ENCODE measurements around the gene ZZZ3.

ZZZ3 gene

DNA sequence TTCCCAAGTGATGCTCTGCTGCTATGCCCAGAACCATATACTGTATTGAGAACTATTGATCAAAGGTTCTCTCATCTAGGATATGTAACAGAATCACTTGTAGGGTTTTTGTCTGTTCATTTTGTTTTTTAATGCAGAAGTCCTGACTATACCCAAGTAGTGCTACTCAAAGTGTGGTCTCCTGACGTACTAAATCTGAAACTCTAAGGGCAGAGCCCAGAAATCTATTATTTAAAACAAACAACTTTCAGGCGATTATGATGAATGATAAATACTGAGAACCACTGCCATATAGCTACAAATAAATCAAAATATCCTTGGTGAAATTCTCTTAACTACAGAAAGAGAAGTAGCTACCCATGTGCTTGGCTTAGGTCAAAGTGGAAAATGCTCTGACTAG is 10.1 kb downstream of the ZZZ3 start:
- 89 to 93% methylated on average over 1 to 2 of the region's 2 CpGs for WGBS, 2 experiments
- no peak overlapping the region for H3K4me3 ChIP-seq (ENCODE audit: insufficient read depth, low read depth, low read length)
- H3K4me1 ChIP-seq (ENCODE audit: control insufficient read depth, insufficient read depth, low read length) = no peaks in the 10 kb centered on the region
- H3K9me3 ChIP-seq (ENCODE audit: control insufficient read depth, low read length) = no peaks in the 10 kb centered on the region
- H3K27ac ChIP-seq (ENCODE audit: insufficient read depth, low read depth, low read length, poor library complexity, severe bottlenecking) = no peak overlapping the region
- no peaks in the 10 kb centered on the region for H3K27me3 ChIP-seq (ENCODE audit: control insufficient read depth, insufficient read depth, low read length, poor library complexity, severe bottlenecking)
- no peaks in the 10 kb centered on the region for H3K36me3 ChIP-seq (ENCODE audit: control insufficient read depth, insufficient read depth, low read length)

DNA sequence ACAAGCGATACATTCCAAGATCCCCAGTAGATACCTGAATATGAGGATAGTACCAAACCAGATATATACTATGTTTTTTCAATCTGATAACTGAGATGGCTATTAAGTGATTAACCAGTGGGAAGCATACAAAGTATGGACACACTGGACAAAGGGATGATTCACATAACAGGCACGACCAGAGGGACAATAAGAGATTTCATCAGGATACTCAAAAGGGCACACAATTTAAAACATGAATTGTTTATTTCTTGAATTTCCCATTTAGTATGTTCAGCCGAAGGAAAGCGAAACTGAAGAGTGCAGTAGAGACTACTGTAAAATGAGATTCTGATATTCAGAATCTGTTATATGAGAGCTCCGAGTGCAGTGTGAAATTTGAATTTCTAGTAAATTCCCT is 10.6 kb downstream of the ZZZ3 start:
- H3K4me3 ChIP-seq (ENCODE audit: insufficient read depth, low read depth, low read length) = no peak overlapping the region
- no peaks in the 10 kb centered on the region for H3K4me1 ChIP-seq (ENCODE audit: control insufficient read depth, insufficient read depth, low read length)
- 93 to 96% methylated on average over 4 to 5 of the region's 5 CpGs for WGBS, 2 experiments
- no peaks in the 10 kb centered on the region for H3K9me3 ChIP-seq (ENCODE audit: control insufficient read depth, low read length)
- no peak overlapping the region for H3K27ac ChIP-seq (ENCODE audit: insufficient read depth, low read depth, low read length, poor library complexity, severe bottlenecking)
- no peaks in the 10 kb centered on the region for H3K27me3 ChIP-seq (ENCODE audit: control insufficient read depth, insufficient read depth, low read length, poor library complexity, severe bottlenecking)
- no peaks in the 10 kb centered on the region for H3K36me3 ChIP-seq (ENCODE audit: control insufficient read depth, insufficient read depth, low read length)

DNA sequence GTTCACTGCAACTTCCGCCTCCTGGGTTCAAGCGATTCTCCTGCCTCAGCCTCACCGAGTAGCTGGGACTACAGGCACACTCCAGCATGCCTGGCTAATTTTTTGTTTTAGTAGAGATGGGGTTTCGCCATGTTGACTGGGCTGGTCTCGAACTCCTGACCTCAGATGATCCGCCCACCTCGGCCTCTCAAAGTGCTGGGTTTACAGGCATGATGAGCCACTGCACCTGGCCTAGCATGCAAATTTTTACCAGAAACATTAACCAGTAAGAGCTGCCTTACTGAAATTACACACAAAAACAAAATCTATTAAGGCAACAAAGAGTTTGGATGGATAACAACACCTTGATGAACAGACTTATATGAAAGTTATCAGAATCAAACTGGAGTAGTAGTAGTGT is 12.1 kb downstream of the ZZZ3 start:
- no peak overlapping the region for H3K27ac ChIP-seq (ENCODE audit: insufficient read depth, low read depth, low read length, poor library complexity, severe bottlenecking)

DNA sequence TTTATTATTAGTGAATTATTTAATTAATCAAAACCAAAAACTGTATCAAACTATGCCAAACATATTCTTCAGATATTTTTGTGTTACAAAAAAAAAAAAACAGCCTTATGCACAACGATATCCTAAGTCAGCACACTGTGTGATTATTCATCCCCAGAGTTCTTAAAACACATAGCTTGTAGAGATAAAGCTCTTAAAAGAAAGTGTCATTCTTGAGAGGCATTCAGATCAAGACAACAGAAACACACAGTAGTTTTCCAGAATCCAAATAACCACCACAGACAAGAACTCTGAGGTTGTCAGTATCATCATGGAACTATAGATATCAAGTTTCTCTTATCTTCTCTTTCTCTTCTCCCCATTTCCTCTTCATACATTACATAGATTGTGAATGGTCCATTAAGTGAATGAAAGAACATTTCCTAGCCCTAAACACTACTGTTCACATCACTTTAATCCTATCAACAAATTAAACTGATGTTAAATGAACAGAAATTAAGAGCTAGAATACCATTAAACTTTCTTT is 13.5 kb downstream of the ZZZ3 start:
- Histone ChIP-seq H3K4me1 (ENCODE audit: control insufficient read depth, insufficient read depth, low read length) (no peaks in the 10 kb centered on the region), H3K27me3 (ENCODE audit: control insufficient read depth, insufficient read depth, low read length, poor library complexity, severe bottlenecking) (no peaks in the 10 kb centered on the region), H3K9me3 (ENCODE audit: control insufficient read depth, low read length) (no peaks in the 10 kb centered on the region), H3K4me3 (ENCODE audit: insufficient read depth, low read depth, low read length) (no peak overlapping the region), H3K27ac (ENCODE audit: insufficient read depth, low read depth, low read length, poor library complexity, severe bottlenecking) (no peak overlapping the region), H3K36me3 (ENCODE audit: control insufficient read depth, insufficient read depth, low read length) (no peaks in the 10 kb centered on the region)
- 77 to 89% methylated on average over 1 of the region's 1 CpG for WGBS, 2 experiments

More for the DNA sequence above, 12.1 kb downstream of the ZZZ3 start:
- no peak overlapping the region for H3K4me3 ChIP-seq (ENCODE audit: insufficient read depth, low read depth, low read length)
- H3K27me3 ChIP-seq (ENCODE audit: control insufficient read depth, insufficient read depth, low read length, poor library complexity, severe bottlenecking) = no peaks in the 10 kb centered on the region
- no peaks in the 10 kb centered on the region for H3K9me3 ChIP-seq (ENCODE audit: control insufficient read depth, low read length)
- no peaks in the 10 kb centered on the region for H3K36me3 ChIP-seq (ENCODE audit: control insufficient read depth, insufficient read depth, low read length)
- H3K4me1 ChIP-seq (ENCODE audit: control insufficient read depth, insufficient read depth, low read length) = no peaks in the 10 kb centered on the region
- 95% methylated on average over 7 of the region's 7 CpGs for WGBS, 2 experiments

DNA sequence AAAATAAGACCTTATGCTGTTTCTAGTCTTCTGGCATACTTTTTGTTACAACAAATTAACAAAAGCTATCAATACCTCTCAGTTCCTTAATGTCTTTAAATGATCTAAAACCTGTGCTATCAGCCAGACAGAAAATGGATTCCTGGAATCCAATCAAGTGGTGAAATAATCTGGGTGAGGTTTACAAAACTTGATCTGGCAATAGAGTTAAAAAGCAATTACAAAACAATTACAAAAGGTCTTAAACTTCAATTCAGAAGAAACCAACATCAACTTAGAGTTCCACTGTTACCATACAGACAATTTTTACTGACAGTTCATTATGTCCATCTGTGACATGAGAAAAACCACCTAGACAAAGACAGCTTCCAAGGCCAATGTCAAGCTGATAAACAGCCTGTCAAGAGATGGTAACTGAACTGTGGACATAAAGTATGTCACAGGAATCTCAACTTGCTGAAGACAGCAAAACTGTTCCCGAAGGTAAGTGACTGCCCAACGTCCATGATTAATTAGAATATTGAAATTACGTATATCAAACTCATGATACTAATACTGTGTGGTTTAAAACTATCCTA is 17.4 kb downstream of the ZZZ3 start:
- Histone ChIP-seq H3K4me3 (ENCODE audit: insufficient read depth, low read depth, low read length) (no peak overlapping the region), H3K9me3 (ENCODE audit: control insufficient read depth, low read length) (no peaks in the 10 kb centered on the region), H3K27ac (ENCODE audit: insufficient read depth, low read depth, low read length, poor library complexity, severe bottlenecking) (no peak overlapping the region), H3K4me1 (ENCODE audit: control insufficient read depth, insufficient read depth, low read length) (no peaks in the 10 kb centered on the region), H3K36me3 (ENCODE audit: control insufficient read depth, insufficient read depth, low read length) (no peaks in the 10 kb centered on the region), H3K27me3 (ENCODE audit: control insufficient read depth, insufficient read depth, low read length, poor library complexity, severe bottlenecking) (no peaks in the 10 kb centered on the region)
- 100% methylated on average over 1 to 2 of the region's 3 CpGs for WGBS, 2 experiments

DNA sequence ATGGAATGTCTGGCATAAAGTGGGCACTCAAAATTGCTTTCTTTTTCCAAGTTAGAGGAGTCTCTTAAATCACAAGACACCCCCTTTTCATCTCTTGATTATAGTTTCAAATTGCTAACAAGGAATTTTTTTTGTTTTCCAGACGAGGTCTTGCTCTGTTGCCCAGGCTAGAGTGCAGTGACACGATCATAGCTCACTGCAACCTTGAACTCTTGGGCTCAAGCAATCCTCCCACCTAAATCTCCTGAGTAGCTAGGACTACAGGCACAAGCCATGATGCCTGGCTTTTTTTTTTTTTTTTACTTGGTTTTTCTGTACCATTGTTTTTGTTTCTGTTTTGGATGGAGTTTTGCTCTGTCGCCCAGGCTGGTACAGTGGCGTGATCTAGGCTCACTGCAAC is 20.8 kb downstream of the ZZZ3 start:
- Histone ChIP-seq H3K4me3 (ENCODE audit: insufficient read depth, low read depth, low read length) (no peak overlapping the region), H3K27ac (ENCODE audit: insufficient read depth, low read depth, low read length, poor library complexity, severe bottlenecking) (no peak overlapping the region), H3K27me3 (ENCODE audit: control insufficient read depth, insufficient read depth, low read length, poor library complexity, severe bottlenecking) (no peaks in the 10 kb centered on the region), H3K4me1 (ENCODE audit: control insufficient read depth, insufficient read depth, low read length) (no peaks in the 10 kb centered on the region), H3K36me3 (ENCODE audit: control insufficient read depth, insufficient read depth, low read length) (no peaks in the 10 kb centered on the region), H3K9me3 (ENCODE audit: control insufficient read depth, low read length) (no peaks in the 10 kb centered on the region)
- 93 to 95% methylated on average over 4 of the region's 4 CpGs for WGBS, 2 experiments

DNA sequence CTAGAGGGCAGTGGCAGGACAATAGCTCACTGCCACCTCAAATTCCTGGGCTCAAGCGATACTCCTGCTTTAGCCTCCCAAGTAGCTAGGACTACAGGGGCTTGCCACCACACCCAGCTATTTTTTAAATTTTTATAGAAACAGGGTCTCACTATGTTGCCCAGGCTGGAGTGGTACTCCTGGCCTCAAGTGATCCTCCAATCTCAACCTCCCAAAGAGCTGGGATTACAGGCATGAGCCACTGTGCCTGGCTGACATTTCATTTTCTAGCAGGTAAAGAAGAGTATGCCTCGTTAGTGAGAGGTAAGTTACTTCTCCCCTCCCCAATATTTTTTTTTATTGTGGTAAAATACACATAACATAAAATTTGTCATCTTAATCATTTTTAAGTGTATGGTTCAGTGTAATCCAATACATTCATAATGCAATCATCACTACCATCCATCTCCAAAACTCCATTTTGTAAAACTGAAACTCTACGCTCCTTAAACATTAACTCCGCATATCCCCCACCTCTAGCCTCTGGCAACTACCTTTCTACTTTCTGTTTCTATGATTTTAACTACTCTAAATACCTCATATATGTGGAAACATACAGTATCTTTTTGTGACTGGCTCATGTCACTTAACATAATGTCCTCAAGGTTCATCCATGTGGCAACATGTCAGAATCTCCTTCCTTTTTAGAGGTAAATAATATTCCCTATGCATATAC is 22.4 kb downstream of the ZZZ3 start:
- H3K36me3 ChIP-seq (ENCODE audit: control insufficient read depth, insufficient read depth, low read length) = no peaks in the 10 kb centered on the region
- no peaks in the 10 kb centered on the region for H3K4me1 ChIP-seq (ENCODE audit: control insufficient read depth, insufficient read depth, low read length)
- no peaks in the 10 kb centered on the region for H3K9me3 ChIP-seq (ENCODE audit: control insufficient read depth, low read length)
- no peak overlapping the region for H3K27ac ChIP-seq (ENCODE audit: insufficient read depth, low read depth, low read length, poor library complexity, severe bottlenecking)
- no peak overlapping the region for H3K4me3 ChIP-seq (ENCODE audit: insufficient read depth, low read depth, low read length)
- 97% methylated on average over 3 of the region's 4 CpGs for WGBS, 2 experiments
- no peaks in the 10 kb centered on the region for H3K27me3 ChIP-seq (ENCODE audit: control insufficient read depth, insufficient read depth, low read length, poor library complexity, severe bottlenecking)

DNA sequence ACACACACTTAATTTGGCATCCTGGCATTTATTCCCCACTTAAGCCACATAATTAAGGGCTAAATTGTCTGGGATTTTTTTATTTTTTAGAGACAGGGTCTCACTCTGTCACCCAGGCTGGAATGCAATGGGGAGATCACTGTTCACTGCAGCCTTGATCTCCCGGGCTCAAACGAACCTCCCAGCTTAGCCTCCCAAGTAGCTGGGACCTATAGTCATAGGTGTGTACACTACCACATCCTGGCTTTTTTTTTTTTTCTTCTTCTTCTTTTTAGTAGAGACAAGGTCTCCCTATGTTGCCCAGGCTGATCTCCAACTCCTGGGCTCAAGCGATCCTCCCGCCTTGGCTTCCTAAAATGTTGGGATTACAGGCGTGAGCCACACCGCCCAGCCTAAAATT is 24.2 kb downstream of the ZZZ3 start:
- H3K4me1 ChIP-seq (ENCODE audit: control insufficient read depth, insufficient read depth, low read length) = no peaks in the 10 kb centered on the region
- no peak overlapping the region for H3K4me3 ChIP-seq (ENCODE audit: insufficient read depth, low read depth, low read length)
- WGBS, 2 experiments = 90 to 99% methylated on average over 5 to 6 of the region's 6 CpGs
- H3K9me3 ChIP-seq (ENCODE audit: control insufficient read depth, low read length) = no peaks in the 10 kb centered on the region
- no peaks in the 10 kb centered on the region for H3K27me3 ChIP-seq (ENCODE audit: control insufficient read depth, insufficient read depth, low read length, poor library complexity, severe bottlenecking)
- no peak overlapping the region for H3K27ac ChIP-seq (ENCODE audit: insufficient read depth, low read depth, low read length, poor library complexity, severe bottlenecking)
- H3K36me3 ChIP-seq (ENCODE audit: control insufficient read depth, insufficient read depth, low read length) = no peaks in the 10 kb centered on the region

DNA sequence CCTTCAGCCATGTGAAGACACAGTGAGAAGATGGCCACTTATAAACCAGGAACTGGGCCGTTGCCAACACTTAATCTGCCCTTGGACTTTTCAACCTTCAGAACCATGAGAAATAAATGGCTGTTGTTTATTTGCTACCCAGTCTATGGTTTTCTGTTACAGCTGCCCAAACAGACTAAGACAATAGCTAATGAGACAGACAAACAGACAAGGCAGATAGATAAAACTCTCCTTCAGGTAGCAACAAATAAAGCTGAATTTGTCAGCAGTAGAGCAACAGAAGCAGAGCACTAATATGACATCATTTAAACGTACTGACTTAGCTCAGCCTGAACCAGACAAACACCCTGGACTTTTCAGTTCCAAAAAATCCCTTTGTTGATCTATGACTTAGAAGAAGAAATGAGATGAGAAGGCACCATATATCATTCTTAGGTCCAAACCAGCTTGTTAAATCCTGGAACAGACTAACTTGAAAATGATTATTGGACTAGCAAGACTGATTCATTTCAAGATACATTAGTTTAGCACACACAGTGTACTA is 27.0 kb downstream of the ZZZ3 start:
- no peak overlapping the region for H3K4me3 ChIP-seq (ENCODE audit: insufficient read depth, low read depth, low read length)
- H3K27ac ChIP-seq (ENCODE audit: insufficient read depth, low read depth, low read length, poor library complexity, severe bottlenecking) = no peak overlapping the region
- H3K36me3 ChIP-seq (ENCODE audit: control insufficient read depth, insufficient read depth, low read length) = peaks cover 3% of the 10 kb centered on the region
- H3K9me3 ChIP-seq (ENCODE audit: control insufficient read depth, low read length) = peaks cover 4% of the 10 kb centered on the region
- no peaks in the 10 kb centered on the region for H3K27me3 ChIP-seq (ENCODE audit: control insufficient read depth, insufficient read depth, low read length, poor library complexity, severe bottlenecking)
- H3K4me1 ChIP-seq (ENCODE audit: control insufficient read depth, insufficient read depth, low read length) = no peaks in the 10 kb centered on the region
- 92 to 100% methylated on average over 2 of the region's 2 CpGs for WGBS, 2 experiments

DNA sequence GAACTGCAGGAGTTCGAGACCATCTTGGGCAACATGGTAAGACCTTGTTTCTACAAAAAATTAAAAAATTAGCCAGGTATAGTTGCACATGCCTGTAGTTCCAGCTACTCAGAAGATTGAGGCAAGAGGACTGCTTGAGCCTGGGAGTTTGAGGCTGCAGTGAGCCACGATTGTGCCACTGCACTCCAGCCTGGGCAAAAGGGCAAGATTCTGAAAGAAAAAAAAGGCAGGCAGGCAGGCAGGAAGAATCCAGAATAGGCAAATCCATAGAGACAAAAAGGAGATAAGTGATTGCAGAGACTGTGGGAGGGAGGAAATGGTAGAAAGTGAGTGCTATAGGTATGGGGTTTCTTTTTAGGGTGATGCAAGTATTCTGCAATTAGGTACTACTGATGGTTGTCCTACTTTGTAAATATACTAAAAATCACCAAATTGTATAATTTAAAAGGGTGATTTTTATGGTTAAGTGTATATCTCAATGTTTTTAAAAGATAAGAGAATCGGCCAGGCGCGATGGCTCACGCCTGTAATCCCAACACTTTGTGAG is 29.4 kb downstream of the ZZZ3 start:
- 93 to 95% methylated on average over 6 of the region's 6 CpGs for WGBS, 2 experiments
- Histone ChIP-seq H3K27ac (ENCODE audit: insufficient read depth, low read depth, low read length, poor library complexity, severe bottlenecking) (no peak overlapping the region), H3K4me3 (ENCODE audit: insufficient read depth, low read depth, low read length) (no peak overlapping the region), H3K9me3 (ENCODE audit: control insufficient read depth, low read length) (peaks cover 4% of the 10 kb centered on the region), H3K4me1 (ENCODE audit: control insufficient read depth, insufficient read depth, low read length) (no peaks in the 10 kb centered on the region), H3K27me3 (ENCODE audit: control insufficient read depth, insufficient read depth, low read length, poor library complexity, severe bottlenecking) (no peaks in the 10 kb centered on the region), H3K36me3 (ENCODE audit: control insufficient read depth, insufficient read depth, low read length) (peaks cover 3% of the 10 kb centered on the region)

Data from ectodermal cell (in vitro differentiated cells).